22Rv1 (cell line): ENCODE measurements around the gene ABCA7.

ENCODE experiments used
- CTCF ChIP-seq: fragments of 450-650 bp; IDR thresholded peaks from 2 replicates; pipeline ENCODE4 v1.5.1; 2017; ENCODE audit warnings: mild to moderate bottlenecking
- ZFX ChIP-seq: fragments of 450-650 bp; IDR thresholded peaks from 2 replicates; pipeline ENCODE4 v1.6.1; 2017; ENCODE audit warnings: antibody characterized with exemption, borderline replicate concordance

- TF ChIP-seq CTCF (no peak), ZFX (no peak)
These were observed 19.0 kb upstream of the ABCA7 start, which contains the start of gene TMEM259 for GRCh38 chr19:1020868-1021425.
